ENCODE measurements around the gene SMIM24.

Gene SMIM24

GRCh38 chr19:3496392-3497273 lies 16.3 kb upstream of the SMIM24 start:
- TF ChIP-seq CTCF (IDR thresholded peaks at IDR 0.05; ENCODE audit: low read depth, low read length, missing control alignments), result no peak
- no peak overlapping the region for H3K4me3 ChIP-seq (ENCODE audit: low read depth, low read length)
- DNase-seq (ENCODE audit: low read depth), result no peak
- in situ Hi-C loops (cut with HindIII; ENCODE audit: low sequenced_read_pairs), result no loop called here

DNA sequence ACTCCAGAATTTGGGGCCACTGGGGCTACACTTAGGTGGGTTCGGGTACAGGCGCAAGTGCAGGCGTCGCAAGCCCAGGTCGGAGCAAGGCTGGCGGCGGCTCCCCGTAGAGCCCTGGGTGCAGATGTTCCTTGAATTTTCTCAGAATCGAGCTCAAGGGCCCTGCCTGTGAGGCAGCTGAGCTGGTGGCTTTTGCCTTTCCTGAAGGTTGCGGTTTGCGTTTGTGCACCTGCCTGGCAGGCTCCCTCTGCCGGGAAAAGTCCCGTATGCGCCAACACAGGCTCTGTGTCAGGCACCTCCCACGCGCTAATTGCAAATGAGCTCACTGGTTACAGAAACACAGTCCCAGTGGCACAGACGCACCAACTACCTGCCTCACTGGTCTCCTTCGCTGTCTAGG lies 14.2 kb upstream of the SMIM24 start:
- no peak for DNase-seq (ENCODE audit: low read depth)
- no peak for TF ChIP-seq CTCF (IDR thresholded peaks at IDR 0.05; ENCODE audit: low read depth, low read length, missing control alignments)
- no peak overlapping the region for H3K4me3 ChIP-seq (ENCODE audit: low read depth, low read length)
- in situ Hi-C loops (cut with HindIII; ENCODE audit: low sequenced_read_pairs), result no loop called here

DNA sequence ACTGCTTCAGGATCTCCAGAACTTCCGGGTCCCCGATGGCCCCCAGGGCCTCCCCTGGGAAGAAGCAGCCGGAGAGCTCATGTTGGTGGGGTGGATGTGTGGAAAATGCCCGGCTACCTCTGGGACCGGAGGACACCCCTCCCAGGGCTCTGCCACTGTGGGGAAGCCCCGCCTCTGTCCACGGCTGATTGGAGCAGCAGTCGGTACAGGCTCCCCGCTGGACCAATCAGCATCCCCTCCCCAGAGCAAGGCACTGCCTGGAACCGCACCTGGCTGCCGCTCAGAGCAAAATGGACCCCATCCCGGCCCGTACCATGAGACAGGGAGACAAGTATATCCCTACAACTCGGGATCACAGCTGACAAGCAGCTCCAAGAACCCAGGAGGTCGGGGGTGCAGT lies 13.7 kb upstream of the SMIM24 start:
- in situ Hi-C loops (cut with HindIII; ENCODE audit: low sequenced_read_pairs), result no loop called here
- no peak for DNase-seq (ENCODE audit: low read depth)
- H3K4me3 ChIP-seq (ENCODE audit: low read depth, low read length), result no peak overlapping the region
- TF ChIP-seq CTCF (IDR thresholded peaks at IDR 0.05; ENCODE audit: low read depth, low read length, missing control alignments), result no peak

DNA sequence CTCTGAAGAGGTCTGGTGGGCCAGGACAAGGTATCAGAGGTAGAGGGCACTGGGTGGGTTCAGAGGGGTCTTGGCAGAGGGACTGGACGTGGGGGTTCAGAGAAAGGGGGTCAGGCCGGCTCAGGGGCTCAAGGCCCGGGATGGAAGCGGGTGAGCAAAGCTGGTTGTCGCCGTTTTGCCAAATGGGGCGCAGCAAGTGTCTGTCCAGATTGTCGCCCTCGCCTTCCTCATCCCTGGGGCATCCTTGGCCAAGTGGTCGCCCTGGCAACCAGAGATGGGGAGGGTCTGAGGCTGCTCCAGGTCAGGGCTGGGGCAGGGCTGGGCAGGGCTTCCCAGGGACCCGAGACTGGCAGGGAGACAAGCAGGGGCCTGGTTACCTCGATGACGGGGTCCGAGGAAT lies 13.3 kb upstream of the SMIM24 start:
- H3K4me3 ChIP-seq (ENCODE audit: low read depth, low read length), result no peak overlapping the region
- no peak for DNase-seq (ENCODE audit: low read depth)
- no peak for TF ChIP-seq CTCF (IDR thresholded peaks at IDR 0.05; ENCODE audit: low read depth, low read length, missing control alignments)
- in situ Hi-C loops (cut with HindIII; ENCODE audit: low sequenced_read_pairs), result no loop called here

- no peak for TF ChIP-seq CTCF (IDR thresholded peaks at IDR 0.05; ENCODE audit: low read depth, low read length, missing control alignments)
- no peak for DNase-seq (ENCODE audit: low read depth)
- H3K4me3 ChIP-seq (ENCODE audit: low read depth, low read length), result no peak overlapping the region
- in situ Hi-C loops (cut with HindIII; ENCODE audit: low sequenced_read_pairs), result no loop called here
These were observed 12.6 kb upstream of the SMIM24 start for GRCh38 chr19:3492919-3493318.

GRCh38 chr19:3492131-3492839 lies 12.0 kb upstream of the SMIM24 start:
- in situ Hi-C loops (cut with HindIII; ENCODE audit: low sequenced_read_pairs), result no loop called here
- TF ChIP-seq CTCF (IDR thresholded peaks at IDR 0.05; ENCODE audit: low read depth, low read length, missing control alignments), result no peak
- no peak for DNase-seq (ENCODE audit: low read depth)
- H3K4me3 ChIP-seq (ENCODE audit: low read depth, low read length), result no peak overlapping the region

Measured in astrocyte of the cerebellum (primary cell).